HG03139 (cell line): ENCODE measurements around the gene TTC28.

ENCODE experiments used
- ATAC-seq: cut with Tn5 transposase; IDR thresholded peaks from one replicate; pipeline ENCODE4 v1.9.1; 2021; ENCODE audit not compliant: unreplicated experiment

Gene TTC28

DNA sequence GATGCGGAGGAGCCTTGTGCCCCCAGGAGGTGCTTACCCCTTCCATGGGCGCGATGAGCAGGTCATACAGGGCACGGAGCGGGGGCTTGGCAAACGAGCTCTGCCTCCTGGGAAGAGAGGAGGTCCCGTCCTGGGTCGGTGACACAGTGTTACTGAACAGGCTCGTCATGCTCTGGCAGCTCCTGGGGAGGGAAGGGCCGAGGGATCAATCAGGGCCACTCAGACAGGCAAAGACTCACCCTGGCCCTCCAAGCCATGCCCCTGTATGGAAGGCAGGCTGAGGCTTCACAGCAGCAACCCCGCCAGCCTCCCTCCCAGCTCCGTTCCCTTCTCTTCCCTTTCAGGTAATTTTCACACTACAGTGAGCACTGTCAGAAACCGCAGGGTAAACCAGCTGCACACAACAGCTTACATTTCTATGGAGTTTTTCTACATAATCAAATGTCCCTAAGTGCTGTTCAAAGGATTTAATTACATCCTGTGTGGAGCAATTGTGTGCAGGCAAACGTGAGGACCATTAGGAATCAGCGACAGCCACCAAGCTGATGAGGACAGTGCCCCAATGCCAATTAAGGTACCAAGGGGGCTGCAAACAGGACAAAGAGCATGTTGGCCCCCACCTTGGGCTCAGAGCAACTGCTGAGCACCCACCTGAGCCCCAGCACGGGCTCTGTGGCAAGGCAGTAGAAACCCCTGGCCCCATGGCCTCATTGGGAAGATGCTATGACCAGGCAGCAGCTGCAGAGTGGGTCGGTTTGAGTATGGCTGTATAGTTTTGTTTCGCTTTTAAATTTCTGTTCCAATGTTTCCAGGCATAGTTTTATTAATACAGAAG lies 665.2 kb downstream of the TTC28 start:
- no peak for ATAC-seq

DNA sequence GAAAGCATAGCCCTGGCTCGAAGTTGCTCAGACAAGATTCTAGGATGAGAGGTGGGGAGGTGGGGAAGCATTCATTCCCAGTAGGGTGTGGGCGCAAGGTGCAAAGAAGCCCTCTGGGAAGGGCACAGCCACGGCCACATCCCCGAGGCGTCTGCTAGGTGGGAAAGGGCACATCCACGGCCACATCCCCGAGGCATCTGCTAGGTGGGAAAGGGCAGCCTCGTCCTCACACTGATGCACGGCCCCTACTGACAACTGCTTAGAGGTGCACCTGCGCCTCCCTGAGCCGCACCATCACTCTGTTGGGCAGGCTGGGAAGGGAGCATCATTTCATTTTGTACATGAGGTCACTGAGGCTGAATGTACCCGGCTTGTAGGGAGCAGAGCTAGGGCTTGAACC lies 666.0 kb downstream of the TTC28 start:
- ATAC-seq: no peak

DNA sequence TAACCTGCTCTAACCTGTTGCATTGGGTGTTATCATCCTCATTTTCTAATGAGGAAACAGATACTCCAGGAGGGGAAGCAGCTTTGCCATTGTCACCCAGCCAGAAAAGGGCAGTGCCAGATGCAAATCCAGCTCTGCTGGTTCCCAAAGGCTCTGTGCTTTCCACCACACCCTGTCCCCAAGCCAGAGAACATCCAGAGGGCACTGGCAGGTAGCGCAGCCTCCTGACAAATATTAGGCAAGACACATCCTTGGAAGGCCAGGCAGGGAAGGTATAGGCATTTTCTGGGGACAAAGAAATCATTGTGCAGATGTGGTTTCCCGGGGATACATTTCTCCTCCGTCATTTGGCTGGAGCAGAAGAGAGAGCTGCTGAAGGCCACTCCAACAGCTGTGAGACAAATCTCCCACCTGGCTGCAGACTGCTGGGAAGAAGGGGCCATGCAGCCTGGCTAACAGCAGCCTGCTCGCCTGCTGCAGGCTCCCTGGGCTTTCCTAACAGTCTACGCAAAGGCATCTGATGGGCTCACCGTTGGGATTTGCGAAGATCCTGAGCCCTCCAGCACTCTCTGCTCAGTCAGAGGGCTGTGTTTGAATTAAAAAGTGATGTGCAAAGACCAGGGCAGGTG lies 666.7 kb downstream of the TTC28 start:
- ATAC-seq: no peak

- ATAC-seq: no peak
These were observed 670.3 kb downstream of the TTC28 start for GRCh38 chr22:28009272-28009827.

GRCh38 chr22:28008649-28009048 lies 671.0 kb downstream of the TTC28 start:
- no peak for ATAC-seq

GRCh38 chr22:28008056-28008455 lies 671.6 kb downstream of the TTC28 start:
- ATAC-seq: no peak

DNA sequence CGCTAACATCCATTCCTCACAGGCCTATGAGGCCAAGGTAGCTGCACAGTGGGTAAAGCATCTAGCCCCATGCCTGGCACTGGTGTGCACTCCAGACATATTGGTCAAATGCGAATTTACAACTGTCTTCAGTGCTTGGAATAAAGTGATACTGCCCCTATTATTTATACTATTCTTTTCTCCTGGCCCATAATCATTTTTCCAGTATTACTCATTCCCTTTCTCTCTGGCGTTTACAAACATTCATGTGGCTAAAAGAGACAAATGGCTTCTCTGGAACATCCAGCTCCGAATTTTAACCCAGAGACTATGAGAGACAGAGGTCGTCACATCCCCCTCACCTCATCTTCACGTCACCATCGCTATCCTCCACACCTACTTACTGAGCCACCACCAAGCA lies 673.4 kb downstream of the TTC28 start:
- no peak for ATAC-seq

- ATAC-seq: no peak
These were observed 674.1 kb downstream of the TTC28 start for GRCh38 chr22:28005513-28005912.

DNA sequence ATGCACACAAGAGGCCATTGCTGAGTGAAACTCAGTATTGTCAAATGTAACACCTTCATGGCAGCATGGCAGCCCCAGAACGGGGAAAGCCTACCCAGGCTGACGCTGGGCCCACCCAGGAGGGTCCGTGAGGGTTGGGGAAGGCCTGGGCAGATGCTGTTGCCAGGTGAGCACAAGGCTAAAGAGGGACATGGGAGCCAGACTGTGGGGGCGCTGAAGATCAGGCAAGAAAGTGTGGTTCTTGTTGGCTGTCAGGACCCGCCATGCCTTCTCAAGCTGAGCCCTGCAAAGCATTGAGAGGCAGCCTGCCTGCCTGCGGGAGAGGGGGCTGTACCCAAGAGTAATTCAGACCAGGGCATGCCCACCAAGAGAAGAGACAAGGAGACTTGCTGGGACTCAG lies 675.6 kb downstream of the TTC28 start:
- ATAC-seq: no peak

DNA sequence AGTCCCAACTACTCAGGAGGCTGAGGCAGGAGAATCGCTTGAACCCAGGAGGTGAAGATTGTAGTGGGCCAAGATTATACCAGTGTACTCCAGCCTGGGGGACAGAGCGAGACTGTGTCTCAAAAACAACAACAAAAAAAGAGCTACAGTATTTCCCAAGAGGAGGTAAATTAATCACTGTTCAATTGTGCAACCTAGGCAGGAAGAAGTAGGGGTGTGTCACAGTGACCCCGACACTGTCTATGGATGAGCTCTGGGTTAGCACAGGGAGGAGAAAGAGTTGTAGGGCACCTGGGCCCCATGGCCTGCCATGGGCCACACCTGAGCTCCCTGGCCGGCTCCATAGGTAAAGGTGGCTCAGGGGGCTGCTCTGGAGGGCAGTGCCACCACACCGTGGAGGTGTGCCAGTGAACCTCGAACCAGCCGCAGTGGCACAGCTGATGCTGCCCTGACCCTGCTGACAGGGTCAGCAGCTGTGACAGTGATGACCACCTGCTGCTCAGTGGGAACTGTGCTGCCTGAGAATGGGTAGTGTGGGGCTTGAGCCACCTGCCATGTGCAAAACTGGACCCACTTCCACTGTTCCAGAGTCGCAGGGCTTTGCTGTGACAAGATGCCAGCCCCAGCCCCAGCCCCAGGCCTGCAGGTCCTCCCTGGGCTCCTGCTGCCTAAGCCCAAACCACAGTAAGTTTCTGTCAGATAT lies 676.6 kb downstream of the TTC28 start:
- ATAC-seq: no peak

DNA sequence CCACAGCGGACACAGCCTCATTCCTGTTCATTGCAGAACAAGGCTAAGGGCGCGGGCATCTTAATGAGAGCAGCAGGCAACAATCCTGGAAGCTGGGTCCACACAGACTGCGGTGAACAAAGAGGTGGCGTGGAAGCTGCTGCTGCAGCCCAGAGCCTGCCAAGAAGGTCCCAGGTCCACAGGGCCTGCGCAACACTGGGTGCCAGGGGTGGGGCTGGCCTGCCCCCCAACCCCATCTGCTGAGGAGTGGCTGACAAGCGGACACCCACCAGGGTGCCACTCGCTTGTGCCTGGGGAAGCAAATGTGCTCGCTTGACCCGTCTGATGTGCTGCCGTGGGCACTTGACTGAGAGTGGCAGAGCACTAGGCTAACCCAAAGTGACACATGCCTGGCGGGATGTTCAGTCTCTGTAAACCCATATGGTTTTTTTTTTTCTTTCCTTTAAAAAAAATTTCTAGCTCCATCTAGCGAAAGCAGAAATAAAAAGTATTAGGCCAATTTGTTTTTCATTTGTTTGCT lies 677.4 kb downstream of the TTC28 start:
- ATAC-seq: no peak

- no peak for ATAC-seq
These were observed 678.3 kb downstream of the TTC28 start for GRCh38 chr22:28001171-28001835.

GRCh38 chr22:28000361-28000760 lies 679.3 kb downstream of the TTC28 start:
- no peak for ATAC-seq

- no peak for ATAC-seq
These were observed 679.8 kb downstream of the TTC28 start for GRCh38 chr22:27999876-28000275.

- ATAC-seq: no peak
These were observed 680.9 kb downstream of the TTC28 start for GRCh38 chr22:27998511-27999410.

GRCh38 chr22:27997538-27997937 lies 682.1 kb downstream of the TTC28 start:
- ATAC-seq: no peak

DNA sequence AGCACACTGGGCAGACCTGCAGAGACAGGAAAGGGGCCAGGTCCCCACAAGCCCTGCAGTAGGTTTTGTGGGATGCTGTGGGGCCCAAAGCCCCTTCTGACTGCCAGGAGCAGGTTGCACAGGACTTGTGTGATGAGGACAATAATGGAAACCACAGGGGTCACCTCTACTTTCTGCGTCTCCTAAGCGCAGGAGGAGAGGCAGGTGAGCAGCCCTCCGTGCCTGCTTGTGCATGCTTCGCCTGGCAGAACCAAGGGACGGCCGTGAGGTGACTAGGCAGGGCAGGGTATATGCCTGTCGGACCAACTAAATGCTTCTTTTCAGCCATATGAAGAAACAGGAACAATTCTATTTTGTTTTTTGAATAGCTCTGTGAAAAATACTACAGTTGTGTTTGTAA lies 682.7 kb downstream of the TTC28 start:
- no peak for ATAC-seq

DNA sequence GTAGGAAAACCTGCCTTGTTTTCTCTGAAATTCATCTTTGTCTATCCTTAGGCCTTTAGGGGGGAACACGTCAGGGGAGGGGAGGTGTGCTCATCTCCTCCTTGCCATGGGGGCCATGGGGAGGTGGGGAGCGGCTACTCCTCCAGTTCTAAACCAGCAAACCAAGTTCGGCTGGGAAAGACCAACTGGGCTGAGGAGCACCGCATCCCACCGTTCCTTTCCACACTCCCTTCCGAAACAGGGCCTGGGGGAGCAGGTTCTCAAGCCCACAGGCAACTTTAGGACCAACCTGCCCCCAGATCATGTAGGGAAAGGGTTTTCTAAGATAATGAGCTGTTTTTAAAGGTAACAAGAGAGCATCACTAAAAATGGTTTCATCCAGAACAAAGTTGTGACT lies 683.1 kb downstream of the TTC28 start:
- no peak for ATAC-seq

DNA sequence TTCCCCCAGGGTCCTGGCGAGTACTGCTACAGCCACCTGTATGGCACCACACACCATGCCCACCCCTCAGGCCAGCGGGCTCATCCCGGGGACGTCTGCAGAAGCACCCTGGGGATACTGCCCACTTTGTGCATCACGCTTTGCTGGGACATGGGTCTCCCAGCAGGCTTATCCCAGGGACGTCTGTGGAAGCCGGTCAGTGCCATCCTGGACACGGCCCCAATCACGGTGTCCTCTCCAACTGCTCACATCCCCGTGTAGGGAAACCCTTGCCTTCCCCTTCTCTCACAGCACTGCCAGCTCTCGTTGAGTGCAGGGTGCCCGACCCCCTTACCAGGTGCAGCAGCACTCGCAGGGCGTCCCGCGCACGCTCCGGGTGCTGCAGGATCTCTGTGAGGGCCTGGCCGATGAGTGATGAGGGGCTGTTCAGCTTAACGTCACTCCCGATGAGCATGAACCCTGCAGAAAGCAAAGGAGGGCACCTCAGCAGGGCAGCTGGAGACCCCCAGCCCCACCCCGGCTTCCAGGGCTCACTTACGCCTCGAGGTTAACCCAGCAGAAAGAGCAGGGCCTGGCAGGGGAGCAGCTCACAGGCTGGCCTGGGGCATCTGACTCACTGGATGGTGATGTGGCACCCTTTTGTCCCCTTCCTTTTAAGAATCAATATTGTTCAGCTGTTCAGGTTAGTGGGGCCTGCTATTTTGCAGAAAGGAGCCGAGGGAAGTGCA lies 683.7 kb downstream of the TTC28 start:
- ATAC-seq: no peak
